GM23248 (cell line): ENCODE data around the gene HNRNPH1. TPM values are rescaled to one million over a fixed set of nuclear protein-coding genes. Genes with fewer than 3 reads are reported as not detected.
A peak's percentile ranks its signal among the peaks of the same experiment; 100 is the strongest.

Source experiments
- DNase-seq: peaks from one replicate; pipeline ENCODE4 v3.0.0-alpha.2; 2015
- H2AFZ ChIP-seq: fragments of 200-600 bp; sonication (generic); 2 replicates; pipeline ENCODE4 v1.6.1; 2016; ENCODE audit warnings: antibody characterized with exemption
- H3F3A ChIP-seq: fragments of 200-600 bp; sonication (generic); 2 replicates; pipeline ENCODE4 v1.6.1; 2016; ENCODE audit warnings: mild to moderate bottlenecking, antibody characterized with exemption, mixed run types; ENCODE audit not compliant: insufficient read depth
- H3K27ac ChIP-seq: fragments of 200-600 bp; sonication (generic); 2 replicates; pipeline ENCODE4 v1.5.1; 2016; ENCODE audit warnings: mild to moderate bottlenecking
- H3K27me3 ChIP-seq: fragments of 200-600 bp; sonication (generic); replicated peaks from 2 replicates; pipeline ENCODE4 v1.6.1; 2016; ENCODE audit warnings: mild to moderate bottlenecking; ENCODE audit not compliant: insufficient read depth
- H3K36me3 ChIP-seq: fragments of 200-600 bp; sonication (generic); 2 replicates; pipeline ENCODE4 v1.6.1; 2016; ENCODE audit warnings: low read depth, mild to moderate bottlenecking
- H3K4me1 ChIP-seq: fragments of 200-600 bp; sonication (generic); 2 replicates; pipeline ENCODE4 v1.6.1; 2016; ENCODE audit warnings: mild to moderate bottlenecking; ENCODE audit not compliant: insufficient read depth
- H3K4me2 ChIP-seq: fragments of 200-600 bp; sonication (generic); one replicate; pipeline ENCODE4 v1.6.1; 2016; ENCODE audit warnings: mild to moderate bottlenecking; ENCODE audit not compliant: unreplicated experiment
- H3K4me3 ChIP-seq: fragments of 200-600 bp; sonication (generic); 2 replicates; pipeline ENCODE4 v1.5.1; 2016; ENCODE audit warnings: mild to moderate bottlenecking
- H3K79me2 ChIP-seq: fragments of 200-600 bp; sonication (generic); 2 replicates; pipeline ENCODE4 v1.6.1; 2016; ENCODE audit warnings: mild to moderate bottlenecking; ENCODE audit not compliant: insufficient read depth
- H3K9ac ChIP-seq: fragments of 200-600 bp; sonication (generic); 2 replicates; pipeline ENCODE4 v1.6.1; 2016; ENCODE audit warnings: mild to moderate bottlenecking
- H3K9me2 ChIP-seq: fragments of 200-600 bp; sonication (generic); 2 replicates; pipeline ENCODE4 v1.6.1; 2016; ENCODE audit warnings: mixed run types, mild to moderate bottlenecking, moderate library complexity; ENCODE audit not compliant: insufficient read depth
- H3K9me3 ChIP-seq: fragments of 200-600 bp; sonication (generic); one replicate; pipeline ENCODE4 v1.6.1; 2017; ENCODE audit warnings: low read depth
- H4K20me1 ChIP-seq: fragments of 200-600 bp; sonication (generic); 2 replicates; pipeline ENCODE4 v1.6.0; 2016; ENCODE audit not compliant: insufficient read depth
- EZH2 ChIP-seq: fragments of 200-600 bp; sonication (generic); IDR thresholded peaks from 2 replicates; pipeline ENCODE4 v1.6.1; 2018; ENCODE audit warnings: antibody characterized with exemption, mild to moderate bottlenecking; ENCODE audit not compliant: insufficient read depth, poor library complexity, severe bottlenecking
- EZH2phosphoT487 ChIP-seq: fragments of 200-600 bp; sonication (generic); IDR thresholded peaks from 2 replicates; pipeline ENCODE4 v1.6.1; 2018; ENCODE audit warnings: antibody characterized with exemption, moderate library complexity, mild to moderate bottlenecking, low read depth; ENCODE audit not compliant: insufficient read depth
- WGBS, 2 experiments: methylation state at CpG; one replicate each; pipeline ENCODE4 v1.1.6; 2015 to 2017; ENCODE audit warnings: low lambda C conversion rate in 2 of 2, low coverage in 1 of 2; ENCODE audit errors: missing lambda C conversion rate in 2 of 2; 5-methylcytosine and 5-hydroxymethylcytosine counted together
- in situ Hi-C: fragments of 300-500 bp; cut with MboI; formaldehyde crosslinking; loops from 2 replicates; pipeline ENCODE4 v1.15.0; 2020
- polyA plus RNA-seq: library from polyadenylated mRNA; unstranded; fragments of >200 nt; fragmentation: Nextera tagmentation; extraction: Ambion mirVana; gene quantifications from 2 replicates; pipeline ENCODE4 v1.2.1, GENCODE V29; 2016
- total RNA-seq: library from RNA; depleted of rRNA; stranded (reverse); fragments of >200 nt; shearing (Covaris generic); gene quantifications from 2 replicates; pipeline ENCODE4 v1.2.3, GENCODE V29; 2014

Gene HNRNPH1
- total and polyA plus RNA-seq, 2 experiments from 2014 or later: 163 to 220 TPM

- Histone ChIP-seq H3K9me2 (no peaks in the 10 kb centered on the region), H3K4me2 (peak overlapping the region; percentile 88), H3K27ac (peak overlapping the region; percentile 85), H3K79me2 (peaks cover 86% of the 10 kb centered on the region), H4K20me1 (peaks cover 66% of the 10 kb centered on the region), H3K9ac (peak overlapping the region; percentile 100), H3K27me3 (no peaks in the 10 kb centered on the region), H2AFZ (no peak overlapping the region), H3K4me3 (peak overlapping the region; percentile 82), H3K36me3 (peaks cover 78% of the 10 kb centered on the region), H3K9me3 (no peaks in the 10 kb centered on the region), H3F3A (peaks cover 79% of the 10 kb centered on the region), H3K4me1 (peaks cover 41% of the 10 kb centered on the region)
- in situ Hi-C loops: no loop called here
- peak; percentile 72 for DNase-seq
- TF ChIP-seq EZH2: no peak
- no peak for TF ChIP-seq EZH2phosphoT487
- 1 to 3% methylated on average over 4 of the region's 4 CpGs for WGBS, 2 experiments
These were observed 3.7 kb downstream of the HNRNPH1 start for GRCh38 chr5:179619776-179620175.

- no peaks in the 10 kb centered on the region for H3K9me3 ChIP-seq
- H3K36me3 ChIP-seq: peaks cover 86% of the 10 kb centered on the region
- peak overlapping the region; percentile 88 for H3K4me2 ChIP-seq
- H3K9ac ChIP-seq: peak overlapping the region; percentile 100
- H3K4me1 ChIP-seq: peaks cover 33% of the 10 kb centered on the region
- no peaks in the 10 kb centered on the region for H3K27me3 ChIP-seq
- H3F3A ChIP-seq: peaks cover 84% of the 10 kb centered on the region
- peak overlapping the region; percentile 85; the same call in 1 of the 2 replicates for H3K27ac ChIP-seq
- DNase-seq: no peak
- H3K4me3 ChIP-seq: peak overlapping the region; percentile 82
- WGBS, 2 experiments: 9 to 14% methylated on average over 6 of the region's 6 CpGs
- H4K20me1 ChIP-seq: peaks cover 66% of the 10 kb centered on the region
- H2AFZ ChIP-seq: no peak overlapping the region
- no peaks in the 10 kb centered on the region for H3K9me2 ChIP-seq
- no peak for TF ChIP-seq EZH2
- TF ChIP-seq EZH2phosphoT487: no peak
- in situ Hi-C loops: no loop called here
- peaks cover 93% of the 10 kb centered on the region for H3K79me2 ChIP-seq
These were observed 4.4 kb downstream of the HNRNPH1 start for GRCh38 chr5:179618923-179619554.

GRCh38 chr5:179617930-179618329 lies 5.5 kb downstream of the HNRNPH1 start:
- Histone ChIP-seq H3K4me2 (peak overlapping the region; percentile 88), H3K36me3 (peaks cover 97% of the 10 kb centered on the region)

GRCh38 chr5:179616002-179616594 lies 7.4 kb downstream of the HNRNPH1 start:
- Histone ChIP-seq H3K79me2 (peaks cover 94% of the 10 kb centered on the region), H3K4me3 (no peak overlapping the region), H3K9me3 (no peaks in the 10 kb centered on the region), H3F3A (peaks cover 97% of the 10 kb centered on the region), H3K9me2 (no peaks in the 10 kb centered on the region), H3K4me1 (peaks cover 28% of the 10 kb centered on the region; the same call in 1 of the 2 replicates), H3K9ac (no peak overlapping the region), H3K27ac (no peak overlapping the region), H4K20me1 (peaks cover 51% of the 10 kb centered on the region), H3K36me3 (peaks cover 97% of the 10 kb centered on the region), H3K27me3 (no peaks in the 10 kb centered on the region), H2AFZ (no peak overlapping the region), H3K4me2 (no peak overlapping the region)
- in situ Hi-C loops: no loop called here
- DNase-seq: no peak
- no peak for TF ChIP-seq EZH2
- TF ChIP-seq EZH2phosphoT487: no peak
- WGBS, 2 experiments: 82 to 83% methylated on average over 9 of the region's 9 CpGs

More at GRCh38 chr5:179617930-179618329, 5.5 kb downstream of the HNRNPH1 start:
- H3K9ac ChIP-seq: peak overlapping the region; percentile 100; the same call in 1 of the 2 replicates
- H3K9me2 ChIP-seq: no peaks in the 10 kb centered on the region
- peaks cover 98% of the 10 kb centered on the region for H3K79me2 ChIP-seq
- no peaks in the 10 kb centered on the region for H3K27me3 ChIP-seq
- peaks cover 66% of the 10 kb centered on the region for H4K20me1 ChIP-seq
- TF ChIP-seq EZH2: no peak
- no peak for TF ChIP-seq EZH2phosphoT487
- H3K4me3 ChIP-seq: no peak overlapping the region
- 88 to 94% methylated on average over 7 of the region's 7 CpGs for WGBS, 2 experiments
- DNase-seq: no peak
- H2AFZ ChIP-seq: no peak overlapping the region
- no peaks in the 10 kb centered on the region for H3K9me3 ChIP-seq
- H3F3A ChIP-seq: peaks cover 96% of the 10 kb centered on the region
- in situ Hi-C loops: no loop called here
- peaks cover 32% of the 10 kb centered on the region; the same call in 1 of the 2 replicates for H3K4me1 ChIP-seq
- 0 out of 2 replicates have a peak overlapping the region, but pooled peaks have one; percentile 85 for H3K27ac ChIP-seq
